HG02981 (cell line): ENCODE measurements around the gene CCNE1.
"Not testable (repeated sequence)": the region's sequence is repeated elsewhere in the genome, so short reads cannot be mapped to it uniquely, and the experiment has no call there.

Experiments
- ATAC-seq: cut with Tn5 transposase; IDR thresholded peaks from one replicate; pipeline ENCODE4 v1.9.1; 2021; ENCODE audit warnings: mild to moderate bottlenecking, moderate library complexity; ENCODE audit not compliant: unreplicated experiment

Gene CCNE1

DNA sequence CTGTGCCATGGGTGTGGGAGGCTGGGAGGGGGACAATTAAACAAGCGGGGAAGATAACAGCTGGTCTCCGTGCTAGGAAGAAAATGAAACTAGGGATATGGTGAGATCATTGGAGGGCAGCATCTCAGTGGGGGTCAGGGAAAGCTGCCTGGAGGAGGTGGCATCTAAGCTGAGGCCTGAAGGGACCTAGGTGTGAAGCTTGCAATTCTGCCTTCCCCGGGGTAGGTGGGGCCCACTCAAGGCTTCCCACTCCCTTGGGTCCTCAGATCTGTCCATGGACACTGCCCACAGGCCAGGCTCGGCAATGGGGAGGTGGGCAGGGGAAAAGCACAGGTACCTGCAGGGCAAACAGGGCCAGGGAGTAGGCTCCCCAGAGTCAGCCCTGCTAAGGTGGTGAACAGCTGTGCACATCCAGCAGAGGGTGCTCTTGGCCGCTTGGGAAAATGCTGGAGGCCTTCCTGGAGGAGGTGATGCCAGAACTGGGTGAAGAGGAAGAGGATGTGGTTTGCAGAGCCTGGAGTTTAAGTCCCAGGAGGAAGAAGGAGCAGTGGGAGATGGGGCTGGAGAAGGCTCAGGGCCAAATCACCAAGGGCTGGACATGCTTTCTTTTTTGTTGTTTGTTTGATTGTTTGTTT lies 25.7 kb upstream of the CCNE1 start:
- no peak for ATAC-seq

DNA sequence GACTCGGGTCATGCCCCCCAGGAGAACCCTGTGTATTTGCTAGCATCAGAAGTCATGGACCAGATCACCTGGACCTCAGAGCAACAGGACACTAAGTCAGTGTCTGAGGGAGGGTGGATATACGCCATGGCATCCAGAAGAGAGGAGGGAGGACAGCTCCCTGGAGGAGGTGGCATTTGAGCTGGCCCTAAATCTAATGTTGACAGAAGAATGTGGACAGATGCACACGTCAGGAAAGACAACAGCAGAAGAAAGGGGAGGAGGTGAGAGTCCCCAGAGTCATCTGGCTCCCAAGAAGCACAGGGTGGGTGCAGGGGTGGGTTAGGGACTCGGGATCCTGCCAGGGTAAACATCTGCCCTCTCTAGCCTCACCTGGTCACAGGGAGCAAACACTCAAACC lies 24.5 kb upstream of the CCNE1 start:
- no peak for ATAC-seq

DNA sequence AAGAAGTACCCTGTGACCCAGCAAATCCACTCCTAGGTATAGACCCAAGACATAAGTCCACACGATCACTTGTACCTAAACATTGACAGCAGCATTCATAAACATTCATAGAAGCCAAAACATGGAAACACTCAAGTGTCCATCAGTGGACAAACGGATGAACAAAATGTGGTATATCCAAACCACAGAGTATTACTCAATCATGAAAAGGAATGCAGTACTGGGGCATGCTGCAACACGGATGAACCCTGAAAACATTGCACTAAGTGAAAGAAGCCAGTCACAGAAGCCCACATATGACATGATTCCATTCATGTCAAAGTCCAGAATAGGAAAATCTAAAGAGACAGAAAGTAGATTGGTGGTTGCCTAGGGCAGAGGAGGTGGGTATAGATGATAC lies 22.8 kb upstream of the CCNE1 start:
- ATAC-seq, result no peak

DNA sequence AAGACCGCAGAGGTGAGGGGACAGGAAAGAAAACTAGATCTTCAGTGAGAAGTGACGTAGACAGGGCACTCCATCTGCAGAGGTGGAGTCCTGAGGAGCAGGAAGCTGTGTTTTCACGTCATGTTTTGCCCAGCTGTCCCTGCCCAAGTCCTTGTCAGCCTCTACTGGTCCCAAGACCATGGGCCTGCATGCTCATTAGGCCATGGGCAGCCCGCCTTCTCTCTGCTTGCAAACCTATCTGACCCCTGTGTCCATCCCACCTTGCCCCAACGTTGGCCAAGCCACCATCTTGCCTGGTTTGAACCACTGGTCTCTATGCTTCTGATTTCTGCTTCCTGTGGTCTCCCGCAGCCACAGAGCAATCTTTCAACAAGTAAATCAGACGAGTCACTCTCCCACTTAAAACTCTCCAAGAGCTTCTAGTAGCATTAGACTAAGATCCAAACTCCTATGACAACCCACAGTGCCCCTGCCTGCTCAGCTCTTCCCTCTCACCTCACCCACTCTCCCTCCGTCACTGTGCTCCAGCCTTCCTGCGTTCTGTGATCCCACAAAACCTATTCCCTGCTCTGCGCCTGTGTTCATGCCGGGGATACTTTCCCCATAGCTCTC lies 18.6 kb upstream of the CCNE1 start:
- ATAC-seq, result no peak

DNA sequence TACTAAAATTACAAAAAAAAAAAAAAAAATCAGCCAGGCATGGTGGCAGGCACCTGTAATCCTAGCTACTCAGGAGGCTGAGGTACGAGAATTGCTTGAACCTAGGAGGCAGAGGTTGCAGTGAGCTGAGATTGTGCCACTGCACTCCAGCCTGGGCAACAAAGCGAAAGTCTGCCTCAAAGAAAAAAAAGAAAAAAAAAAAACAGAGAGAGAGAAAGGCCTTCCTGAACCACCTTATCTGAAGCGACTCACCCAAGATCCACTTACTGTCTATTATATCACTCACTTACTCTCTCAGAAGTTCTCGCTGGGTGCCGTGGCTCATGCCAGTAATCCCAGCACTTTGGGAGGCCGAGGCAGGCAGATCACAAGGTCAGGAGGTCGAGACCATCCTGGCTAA lies 17.3 kb upstream of the CCNE1 start:
- not testable (repeated sequence) for ATAC-seq

DNA sequence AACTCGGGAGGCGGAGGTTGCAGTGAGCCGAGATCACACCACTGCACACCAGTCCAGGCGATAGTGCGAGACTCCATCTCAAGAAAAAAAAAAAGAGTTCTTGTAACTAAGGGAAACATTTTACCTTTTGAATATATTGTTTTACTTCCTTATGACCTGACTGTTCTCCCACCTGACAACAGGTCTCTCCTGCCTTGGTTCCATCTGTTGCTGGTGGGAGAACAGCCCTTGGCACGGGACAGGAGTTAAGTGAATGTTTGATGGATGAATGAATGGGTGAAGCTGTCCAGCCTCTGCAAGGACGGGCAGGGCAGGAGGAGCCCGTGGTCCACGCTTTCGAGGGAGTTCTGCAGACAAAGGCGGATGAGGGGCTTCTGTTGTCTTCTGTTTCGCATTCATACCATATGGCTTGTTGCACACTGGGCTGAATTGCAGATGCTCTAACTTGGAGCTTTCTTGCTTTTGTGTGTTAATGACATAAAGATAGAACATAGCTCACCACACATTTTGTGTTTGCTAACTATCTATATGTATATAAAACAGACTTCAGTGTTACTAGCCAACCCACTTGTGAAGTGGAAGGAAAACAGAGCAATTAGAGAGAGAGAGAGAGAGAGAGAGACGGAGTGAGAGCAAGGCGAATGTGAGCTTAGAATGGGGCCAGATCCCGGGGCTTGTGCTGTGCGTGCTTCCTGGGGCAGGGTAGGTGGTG lies 16.2 kb upstream of the CCNE1 start:
- ATAC-seq, result no peak

DNA sequence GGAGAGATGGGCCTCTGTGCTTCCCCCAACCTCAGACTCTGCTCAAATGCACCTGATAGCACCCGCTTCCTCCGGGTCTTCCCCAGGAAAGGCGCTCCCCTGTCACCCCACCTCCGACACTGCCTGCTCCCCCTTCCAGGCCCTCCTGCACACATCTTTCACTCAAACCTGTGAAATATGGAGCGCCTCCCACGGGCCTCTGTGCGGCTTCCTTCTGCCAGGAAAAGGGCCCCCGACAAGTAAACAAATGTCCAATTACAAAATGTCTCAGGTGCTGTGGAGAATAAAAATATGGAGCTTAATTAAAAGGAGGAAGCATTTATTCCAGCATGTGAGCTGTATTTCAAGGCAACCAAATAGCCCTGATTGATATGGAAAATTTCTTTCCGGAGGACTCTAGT lies 15.6 kb upstream of the CCNE1 start:
- no peak for ATAC-seq

DNA sequence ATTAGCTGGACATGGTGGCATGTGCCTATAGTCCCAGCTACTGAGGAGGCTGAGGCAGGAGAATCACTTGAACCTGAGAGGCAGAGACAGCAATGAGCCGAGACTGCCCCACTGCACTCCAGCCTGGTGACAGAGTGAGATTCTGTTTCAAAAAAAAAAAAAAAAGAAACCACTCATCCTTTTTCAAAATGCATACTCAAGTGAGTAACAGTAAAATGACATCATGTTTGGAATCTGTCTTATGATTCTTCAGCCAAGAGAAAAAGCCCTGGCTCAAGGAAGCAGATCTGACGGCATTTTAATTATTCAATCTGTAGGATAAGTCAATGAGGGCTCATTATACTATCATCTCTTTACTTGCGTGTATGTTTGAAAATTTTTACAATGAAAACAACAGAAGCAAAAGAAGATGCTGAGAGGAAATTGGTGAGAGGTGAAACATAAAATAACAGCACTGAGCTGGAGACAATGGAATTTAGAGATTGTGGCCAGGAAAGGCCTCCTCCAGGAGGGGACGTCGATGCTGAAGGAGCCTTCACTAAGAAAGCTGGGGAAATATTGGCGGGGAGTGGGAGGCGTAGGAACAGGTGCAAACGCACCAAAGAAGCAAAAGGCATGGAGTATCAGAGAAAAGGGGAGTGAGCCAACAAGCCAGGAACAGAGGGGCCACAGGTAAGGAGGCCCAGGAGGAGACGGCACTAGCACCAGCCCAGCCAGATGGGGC lies 12.9 kb upstream of the CCNE1 start:
- ATAC-seq, result no peak

DNA sequence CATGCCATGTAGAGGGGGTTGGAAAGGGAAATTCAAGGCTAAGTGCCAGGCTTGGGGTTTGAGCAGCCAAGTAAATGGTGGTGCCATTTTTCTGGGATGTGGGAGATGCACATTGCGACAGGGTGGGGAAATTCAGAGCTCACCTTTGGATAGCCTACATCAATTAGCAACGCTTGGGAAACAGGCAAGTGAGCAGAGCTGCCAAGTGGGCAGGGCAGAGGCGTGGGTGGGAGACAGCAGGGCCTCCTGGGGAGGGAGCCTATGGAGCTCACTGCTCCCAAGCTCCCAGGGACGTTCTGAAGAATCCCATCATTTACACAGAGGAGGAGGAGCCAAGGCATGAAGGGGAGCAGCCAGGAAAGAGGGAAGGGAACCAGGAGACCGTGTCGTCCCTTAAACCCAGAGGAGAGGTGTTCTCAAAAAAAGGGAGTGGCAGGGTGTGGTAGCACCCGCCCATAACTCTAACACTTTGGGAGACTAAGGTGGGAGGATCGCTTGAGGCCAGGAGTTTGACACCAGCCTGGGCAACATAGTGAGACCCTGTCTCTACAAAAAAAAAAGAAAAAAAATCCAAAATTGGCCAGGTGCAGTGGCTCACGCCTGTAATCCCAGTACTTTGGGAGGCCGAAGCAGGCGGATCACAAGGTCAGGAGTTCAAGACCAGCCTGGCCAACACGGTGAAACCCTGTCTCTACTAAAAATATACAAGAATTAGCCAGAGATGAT lies 11.5 kb upstream of the CCNE1 start:
- no peak for ATAC-seq

DNA sequence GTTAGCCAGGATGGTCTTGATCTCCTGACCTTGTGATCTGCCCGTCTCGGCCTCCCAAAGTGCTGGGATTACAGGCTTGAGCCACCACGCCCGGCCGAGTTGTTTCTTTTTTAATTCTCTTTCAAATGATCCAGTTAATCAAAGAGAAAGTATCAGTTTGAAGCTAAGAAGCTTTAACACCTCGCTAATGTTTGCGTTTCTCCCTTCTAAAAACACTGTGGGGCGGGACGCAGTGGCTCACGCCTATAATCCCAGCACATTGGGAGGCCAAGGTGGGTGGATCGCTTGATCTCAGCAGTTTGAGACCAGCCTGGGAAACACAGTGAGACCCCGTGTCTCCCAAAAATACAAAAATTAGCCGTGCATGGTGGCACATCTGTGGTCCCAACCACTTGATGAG lies 7.8 kb upstream of the CCNE1 start:
- ATAC-seq, result not testable (repeated sequence)

DNA sequence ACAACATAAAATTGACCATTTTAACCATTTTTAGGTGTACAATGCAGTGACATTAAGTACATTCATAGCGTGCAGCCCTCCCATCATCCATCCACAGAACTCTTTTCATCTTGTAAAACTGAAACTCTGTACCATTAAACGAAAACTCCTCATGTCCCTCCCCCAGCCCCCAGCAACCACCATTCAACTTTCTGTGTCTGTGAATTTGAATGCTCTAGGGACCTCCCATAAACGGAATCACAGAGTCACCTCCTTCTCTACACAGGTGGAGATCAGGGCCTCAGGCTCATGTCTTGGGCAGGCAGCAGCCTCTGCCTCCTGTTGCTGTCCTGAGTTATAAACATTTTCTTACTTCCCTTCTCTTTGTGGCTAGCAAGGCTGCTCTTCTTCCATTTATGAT lies 7.3 kb upstream of the CCNE1 start:
- no peak for ATAC-seq

DNA sequence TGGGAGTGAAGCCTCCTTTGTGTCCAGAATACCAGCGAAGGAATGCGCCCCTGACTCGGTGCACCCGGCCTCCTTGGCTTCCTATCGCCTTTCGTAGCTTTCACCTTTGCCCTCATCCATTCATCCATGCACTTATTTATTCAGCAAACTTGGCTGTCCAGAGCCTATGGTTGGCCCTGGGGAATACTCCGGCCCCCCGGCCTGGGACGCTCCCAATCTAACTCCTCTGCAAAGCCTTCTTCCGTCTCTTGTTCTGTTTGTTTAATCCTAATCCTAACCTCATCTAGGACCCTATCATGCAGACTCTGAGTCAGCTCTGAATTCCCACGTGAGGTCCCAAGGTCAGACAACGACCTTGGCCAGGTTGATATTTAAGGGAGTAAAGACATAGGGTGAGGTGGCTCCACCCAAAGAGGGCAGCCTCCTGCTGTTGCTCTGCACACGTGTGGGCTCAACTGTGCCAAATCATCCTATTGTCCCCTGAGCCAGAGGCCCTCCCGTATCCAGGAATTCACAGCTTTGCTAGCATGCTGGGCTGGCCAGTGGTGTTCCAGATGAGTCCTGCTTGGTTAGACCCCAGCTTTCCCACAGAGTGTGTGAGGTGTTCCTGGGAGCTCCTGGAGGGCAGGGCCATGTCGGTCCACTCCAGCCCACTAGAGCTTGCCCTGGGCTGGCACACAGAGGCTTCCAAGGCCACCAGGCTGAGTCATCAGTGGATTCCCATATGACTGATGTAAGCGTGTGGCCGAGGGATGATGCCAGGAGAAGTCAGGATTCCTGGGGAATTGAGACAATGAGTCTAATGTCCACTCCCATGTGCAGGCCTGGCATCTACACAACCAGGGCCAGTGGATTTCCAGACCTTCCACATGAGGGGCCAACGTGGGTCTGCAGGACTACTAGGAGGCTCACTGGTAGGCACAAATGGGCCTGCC lies 6.5 kb upstream of the CCNE1 start:
- no peak for ATAC-seq

DNA sequence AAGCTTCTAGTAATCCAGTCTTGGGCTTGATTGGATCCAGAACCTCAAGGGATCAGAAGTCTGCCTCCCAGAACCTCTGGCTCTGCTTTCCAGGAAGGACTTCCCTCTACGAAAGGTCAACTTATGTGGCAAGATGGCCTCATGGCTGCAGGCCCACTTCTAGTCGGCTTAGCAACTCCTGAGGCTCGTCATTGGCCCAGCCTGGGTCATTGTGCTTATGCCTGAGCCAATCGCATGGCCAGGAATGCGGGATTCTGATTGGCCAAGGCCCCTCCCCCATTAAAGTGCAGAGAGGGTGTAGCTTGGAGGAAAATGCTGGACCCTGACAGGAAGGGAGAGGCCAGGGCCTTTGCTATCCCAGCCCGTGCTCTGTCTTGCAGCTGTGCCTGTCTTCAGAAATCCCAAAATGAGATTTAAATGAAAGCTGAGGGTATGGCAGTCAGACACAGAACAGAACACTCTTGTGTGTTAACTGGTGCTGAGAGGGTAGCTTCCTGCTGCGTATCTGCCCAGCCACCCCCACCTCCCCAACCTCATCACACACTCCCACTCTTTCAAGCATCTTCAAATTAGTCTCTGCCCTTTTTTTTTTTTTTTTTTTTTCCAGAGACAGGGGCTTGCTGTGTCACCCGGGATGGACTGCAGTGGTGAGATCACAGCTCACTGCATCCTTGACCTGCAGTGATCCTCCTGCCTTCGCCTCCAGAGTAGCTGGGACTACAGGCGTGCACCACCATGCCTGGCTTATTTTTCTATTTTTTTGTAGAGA lies 5.5 kb upstream of the CCNE1 start:
- ATAC-seq, result no peak

DNA sequence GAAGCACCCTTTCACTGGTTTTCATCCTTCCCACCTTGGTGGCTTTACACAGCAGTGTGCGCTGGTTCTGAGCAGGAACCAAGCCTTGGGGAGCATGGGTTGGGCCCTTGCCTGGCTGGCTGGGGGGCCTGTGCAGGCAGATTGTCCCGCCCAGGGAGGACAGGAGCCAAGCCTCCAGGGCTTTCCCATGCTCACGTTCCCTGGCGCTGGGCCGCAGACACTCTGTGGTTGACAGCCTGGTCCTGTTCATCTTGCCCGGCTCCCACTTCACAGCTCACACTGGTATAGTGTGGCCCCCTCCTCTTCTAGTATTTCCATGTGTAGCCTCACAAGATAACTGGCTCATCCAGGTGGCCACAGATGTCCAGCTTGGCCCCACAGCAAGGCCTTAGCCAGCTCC lies 4.6 kb upstream of the CCNE1 start:
- no peak for ATAC-seq

DNA sequence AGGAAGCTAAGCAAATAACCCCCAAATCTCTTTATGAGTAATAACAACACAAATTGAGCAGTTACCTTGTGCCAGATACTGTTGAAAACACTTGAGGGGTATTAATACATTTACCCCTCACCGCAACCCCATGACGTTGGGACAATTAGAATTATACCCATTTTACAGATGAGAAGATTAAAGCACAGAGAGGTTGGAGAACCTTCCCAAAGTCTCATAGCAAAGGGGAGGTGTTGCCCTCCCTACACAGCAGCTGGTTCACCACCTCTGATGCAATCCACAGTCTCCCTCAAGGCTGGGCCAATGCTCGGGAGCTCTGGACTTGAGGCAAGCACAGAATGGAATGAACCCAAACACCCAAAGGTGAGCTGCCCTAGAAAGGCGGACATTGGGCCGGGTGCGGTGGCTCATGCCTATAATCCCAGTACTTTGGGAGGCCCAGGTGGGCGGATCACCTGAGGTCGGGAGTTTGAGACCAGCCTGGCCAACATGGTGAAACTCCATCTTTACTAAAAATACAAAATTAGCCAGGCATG lies 3.9 kb upstream of the CCNE1 start:
- ATAC-seq, result no peak

DNA sequence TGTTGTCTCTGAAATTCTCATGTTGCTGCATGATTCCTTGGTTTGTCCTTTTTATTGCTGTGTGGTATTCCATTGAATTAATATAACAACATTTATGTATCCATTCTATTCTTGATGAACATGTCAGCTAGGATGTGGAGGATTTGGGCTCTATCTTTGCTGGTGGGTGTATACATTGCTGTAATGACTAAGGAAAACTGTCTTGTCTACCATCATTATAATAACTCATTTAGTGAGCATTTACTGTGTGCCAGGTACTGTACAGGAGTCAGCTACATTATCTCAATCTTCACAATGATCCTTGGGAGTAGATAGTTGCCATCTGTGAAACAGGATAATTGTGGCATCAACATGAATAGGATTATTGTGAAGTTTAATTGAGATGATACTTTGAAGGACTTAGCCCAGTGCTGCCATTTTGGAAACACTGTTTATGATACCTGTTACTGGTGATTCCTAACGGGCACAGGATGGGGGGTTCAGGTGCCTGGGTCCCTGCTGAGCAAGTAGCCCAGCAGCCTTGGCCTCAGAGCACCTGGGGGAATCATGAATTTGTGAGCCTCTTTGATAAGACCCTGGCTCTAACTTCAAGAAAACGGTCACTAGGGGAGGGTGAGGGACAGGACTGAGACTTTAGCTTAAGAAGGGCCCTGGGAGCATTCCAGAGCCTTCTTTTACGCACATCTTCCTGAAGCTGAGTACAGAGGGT lies 1.8 kb upstream of the CCNE1 start:
- no peak for ATAC-seq

DNA sequence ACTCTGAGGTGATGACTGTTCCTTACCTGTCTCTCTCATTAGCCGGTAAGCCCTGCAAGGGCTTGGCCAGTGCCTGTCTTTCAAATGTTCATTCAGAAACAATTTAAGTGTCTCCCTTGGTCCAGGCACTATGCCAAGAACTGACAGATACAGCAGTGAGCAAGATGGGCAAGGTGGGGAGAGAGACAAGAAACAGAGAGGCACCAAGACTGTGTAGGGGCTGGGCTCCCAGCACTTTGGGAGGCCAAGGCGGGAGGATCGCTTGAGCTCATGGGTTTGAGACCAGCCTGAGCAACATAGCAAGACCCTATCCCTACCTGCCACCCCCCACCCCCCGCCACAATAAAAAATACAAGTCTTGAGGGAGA lies 1.3 kb upstream of the CCNE1 start:
- no peak for ATAC-seq

DNA sequence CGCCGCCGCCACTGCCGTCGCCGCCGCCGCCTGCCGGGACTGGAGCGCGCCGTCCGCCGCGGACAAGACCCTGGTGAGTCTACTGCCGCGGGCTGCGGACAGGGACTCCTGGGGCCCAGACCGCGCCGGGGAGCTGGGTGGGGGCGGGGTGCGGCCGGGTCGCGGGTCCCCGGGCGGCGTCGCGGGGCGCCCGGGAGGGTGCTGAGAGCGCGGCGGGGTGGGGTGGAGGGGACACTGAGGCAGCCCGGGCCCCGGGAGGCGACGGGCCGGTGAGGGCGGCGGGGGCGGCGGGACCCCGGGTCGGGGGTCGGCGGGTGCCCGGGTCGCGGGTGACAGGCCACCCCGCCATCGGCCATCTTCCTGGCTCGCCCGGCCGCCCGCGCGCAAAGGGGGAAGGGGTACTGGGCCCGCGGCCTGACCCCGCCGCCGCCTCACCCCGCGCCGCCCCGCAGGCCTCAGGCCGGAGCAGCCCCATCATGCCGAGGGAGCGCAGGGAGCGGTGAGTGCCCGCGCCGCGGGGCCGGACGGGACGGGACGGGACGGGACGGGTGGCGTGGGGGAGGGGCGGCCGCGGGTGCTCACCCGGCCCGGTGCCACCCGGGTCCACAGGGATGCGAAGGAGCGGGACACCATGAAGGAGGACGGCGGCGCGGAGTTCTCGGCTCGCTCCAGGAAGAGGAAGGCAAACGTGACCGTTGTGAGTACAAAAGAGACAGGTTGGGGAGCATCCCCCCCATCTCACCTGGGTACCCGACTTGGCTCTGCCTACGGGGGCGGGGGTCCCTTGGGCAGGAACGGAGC lies 489 bp downstream of the CCNE1 start:
- peak; percentile 16 for ATAC-seq
